ENCODE measurements around the gene RUSC1. TPM values are rescaled to one million over a fixed set of nuclear protein-coding genes. Genes with fewer than 3 reads are reported as not detected.

RUSC1 gene
- total RNA-seq, 1 donor from 2014 or later: 53.2 TPM

DNA sequence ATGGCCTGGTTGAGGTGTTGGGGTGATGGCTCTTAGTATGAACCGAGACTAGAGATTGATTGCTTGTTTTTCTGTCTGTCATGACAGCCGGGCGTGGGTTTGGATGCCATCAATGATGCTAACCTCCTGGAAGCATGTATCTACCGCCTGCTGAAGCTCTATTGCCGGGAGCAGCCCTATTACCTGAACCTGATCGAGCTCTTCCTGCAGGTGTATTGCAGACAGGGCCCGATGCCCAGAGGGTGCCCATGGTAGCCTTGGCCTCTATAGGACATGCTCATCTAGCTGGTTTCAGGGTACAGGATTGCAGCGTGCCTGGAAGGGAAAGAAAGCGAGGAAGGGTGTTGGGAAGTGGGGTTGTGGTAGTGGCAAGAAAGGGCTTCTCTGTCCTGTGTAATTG, 2.6 kb upstream of the RUSC1 start:
- TF ChIP-seq CTCF (conservative IDR thresholded peaks at IDR 0.05; ENCODE audit: low read depth, low read length): no peak
- no peak for DNase-seq (ENCODE audit: low read depth)
- no peak overlapping the region for H3K4me3 ChIP-seq (ENCODE audit: low read depth, low read length)

GRCh38 chr1:155319536-155319935, 1.2 kb upstream of the RUSC1 start:
- no peak for TF ChIP-seq CTCF (conservative IDR thresholded peaks at IDR 0.05; ENCODE audit: low read depth, low read length)
- DNase-seq (ENCODE audit: low read depth): no peak
- H3K4me3 ChIP-seq (ENCODE audit: low read depth, low read length): no peak overlapping the region

GRCh38 chr1:155320252-155320651, 442 bp upstream of the RUSC1 start:
- no peak for TF ChIP-seq CTCF (conservative IDR thresholded peaks at IDR 0.05; ENCODE audit: low read depth, low read length)
- H3K4me3 ChIP-seq (ENCODE audit: low read depth, low read length): peak overlapping the region; percentile 37
- DNase-seq (ENCODE audit: low read depth): no peak

DNA sequence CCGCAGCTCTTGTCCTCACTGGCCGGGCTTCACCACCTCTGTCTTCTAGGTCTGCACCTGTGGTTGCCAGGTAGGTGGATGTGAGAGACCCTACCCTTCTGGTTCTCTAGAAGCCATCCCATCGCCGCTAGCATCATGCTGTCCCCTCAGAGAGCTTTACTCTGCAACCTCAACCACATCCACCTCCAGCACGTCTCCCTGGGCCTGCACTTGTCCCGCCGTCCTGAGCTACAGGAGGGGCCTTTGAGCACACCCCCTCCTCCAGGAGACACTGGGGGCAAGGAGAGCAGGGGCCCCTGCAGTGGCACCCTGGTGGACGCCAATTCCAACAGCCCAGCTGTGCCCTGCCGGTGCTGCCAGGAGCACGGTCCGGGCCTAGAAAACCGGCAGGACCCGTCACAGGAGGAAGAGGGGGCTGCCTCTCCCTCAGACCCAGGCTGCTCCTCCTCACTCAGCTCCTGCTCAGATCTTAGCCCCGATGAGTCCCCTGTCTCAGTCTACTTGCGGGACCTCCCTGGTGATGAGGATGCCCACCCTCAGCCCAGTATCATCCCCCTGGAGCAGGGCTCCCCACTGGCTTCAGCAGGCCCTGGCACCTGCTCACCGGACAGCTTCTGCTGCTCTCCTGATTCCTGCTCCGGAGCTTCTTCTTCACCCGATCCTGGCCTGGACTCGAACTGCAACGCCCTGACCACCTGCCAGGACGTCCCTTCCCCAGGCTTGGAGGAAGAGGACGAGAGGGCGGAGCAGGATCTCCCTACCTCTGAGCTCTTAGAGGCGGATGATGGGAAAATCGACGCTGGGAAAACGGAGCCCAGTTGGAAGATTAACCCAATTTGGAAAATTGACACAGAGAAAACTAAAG, 1.2 kb downstream of the RUSC1 start:
- H3K4me3 ChIP-seq (ENCODE audit: low read depth, low read length): peak overlapping the region; percentile 98
- DNase-seq (ENCODE audit: low read depth): no peak

GRCh38 chr1:155322571-155322952, 1.9 kb downstream of the RUSC1 start:
- TF ChIP-seq CTCF (conservative IDR thresholded peaks at IDR 0.05; ENCODE audit: low read depth, low read length): no peak
- peak overlapping the region; percentile 98 for H3K4me3 ChIP-seq (ENCODE audit: low read depth, low read length)
- no peak for DNase-seq (ENCODE audit: low read depth)

More for the DNA sequence above, 1.2 kb downstream of the RUSC1 start:
- TF ChIP-seq CTCF (conservative IDR thresholded peaks at IDR 0.05; ENCODE audit: low read depth, low read length): no peak

GRCh38 chr1:155322953-155323728, 2.4 kb downstream of the RUSC1 start:
- peak; percentile 64 for DNase-seq (ENCODE audit: low read depth)

More at GRCh38 chr1:155322953-155323728, 2.4 kb downstream of the RUSC1 start:
- peak overlapping the region; percentile 98 for H3K4me3 ChIP-seq (ENCODE audit: low read depth, low read length)
- TF ChIP-seq CTCF (conservative IDR thresholded peaks at IDR 0.05; ENCODE audit: low read depth, low read length): peak; percentile 84

All from epithelial cell of proximal tubule (primary cell).